OCI-LY1 (cell line): Measurements from ENCODE around the gene PTPN4.

Experiments
- H2AFZ ChIP-seq: fragments of 200-600 bp; sonication (generic), shearing (Covaris generic); 2 replicates; pipeline ENCODE4 v1.6.0; 2014; ENCODE audit warnings: antibody characterized with exemption, mild to moderate bottlenecking, low read length
- H3F3A ChIP-seq: fragments of 200-600 bp; sonication (generic), shearing (Covaris generic); 2 replicates; pipeline ENCODE4 v1.6.0; 2014; ENCODE audit warnings: mild to moderate bottlenecking, antibody characterized with exemption, low read length, moderate library complexity; ENCODE audit not compliant: insufficient read depth
- H3K27ac ChIP-seq: fragments of 200-600 bp; sonication (generic); 2 replicates; pipeline ENCODE4 v1.5.1; 2014; ENCODE audit warnings: low read length, mixed run types, mild to moderate bottlenecking, low read depth; ENCODE audit not compliant: poor library complexity, severe bottlenecking
- H3K27me3 ChIP-seq: fragments of 200-600 bp; sonication (generic); 2 replicates; pipeline ENCODE4 v1.6.0; 2014; ENCODE audit warnings: antibody characterized with exemption, mild to moderate bottlenecking, low read length, moderate library complexity; ENCODE audit not compliant: insufficient read depth
- H3K36me3 ChIP-seq: fragments of 200-600 bp; sonication (generic); 2 replicates; pipeline ENCODE4 v1.6.1; 2014; ENCODE audit warnings: mild to moderate bottlenecking, antibody characterized with exemption, low read length, moderate library complexity, mixed read lengths; ENCODE audit not compliant: insufficient read depth
- H3K4me1 ChIP-seq: fragments of 200-600 bp; sonication (generic); 2 replicates; pipeline ENCODE4 v1.5.1; 2014; ENCODE audit warnings: mild to moderate bottlenecking, low read length, moderate library complexity; ENCODE audit not compliant: insufficient read depth, severe bottlenecking
- H3K4me2 ChIP-seq: fragments of 200-600 bp; sonication (generic), shearing (Covaris generic); 2 replicates; pipeline ENCODE4 v1.6.1; 2014; ENCODE audit warnings: low read length
- H3K4me3 ChIP-seq: fragments of 200-600 bp; sonication (generic); 2 replicates; pipeline ENCODE4 v1.5.1; 2014; ENCODE audit warnings: low read length, low read depth, mild to moderate bottlenecking, mixed read lengths; ENCODE audit not compliant: poor library complexity, severe bottlenecking
- H3K79me2 ChIP-seq: fragments of 200-600 bp; shearing (Covaris generic); 2 replicates; pipeline ENCODE4 v1.6.1; 2016; ENCODE audit warnings: mixed run types, low read length, mixed read lengths; ENCODE audit not compliant: insufficient read depth
- H3K9ac ChIP-seq: fragments of 200-600 bp; sonication (generic), shearing (Covaris generic); 2 replicates; pipeline ENCODE4 v1.6.1; 2014; ENCODE audit warnings: mild to moderate bottlenecking, low read length, mixed read lengths
- H3K9me2 ChIP-seq: fragments of 200-600 bp; sonication (generic), shearing (Covaris generic); 2 replicates; pipeline ENCODE4 v1.6.1; 2014; ENCODE audit warnings: low read depth, mild to moderate bottlenecking, low read length, mixed read lengths
- H3K9me3 ChIP-seq: fragments of 200-600 bp; shearing (Covaris generic); 2 replicates; pipeline ENCODE4 v1.6.1; 2014; ENCODE audit warnings: low read length, mixed read lengths
- H4K20me1 ChIP-seq: fragments of 200-600 bp; sonication (generic), shearing (Covaris generic); 2 replicates; pipeline ENCODE4 v1.6.0; 2016; ENCODE audit warnings: mild to moderate bottlenecking, low read length; ENCODE audit not compliant: insufficient read depth
- EZH2 ChIP-seq: fragments of 200-600 bp; sonication (generic), shearing (Covaris generic); IDR thresholded peaks from 2 replicates; pipeline ENCODE4 v1.8.0; 2017; ENCODE audit warnings: borderline replicate concordance, mixed run types, mild to moderate bottlenecking, antibody characterized with exemption, low read length, moderate library complexity, mixed read lengths
- TF ChIP-seq, protein P1 (sequence below): fragments of 200-600 bp; sonication (generic), shearing (Covaris generic); IDR thresholded peaks from 2 replicates; pipeline ENCODE4 v1.5.1; 2017; ENCODE audit warnings: mild to moderate bottlenecking, antibody characterized with exemption, low read length, moderate library complexity, mixed read lengths

Gene PTPN4

DNA sequence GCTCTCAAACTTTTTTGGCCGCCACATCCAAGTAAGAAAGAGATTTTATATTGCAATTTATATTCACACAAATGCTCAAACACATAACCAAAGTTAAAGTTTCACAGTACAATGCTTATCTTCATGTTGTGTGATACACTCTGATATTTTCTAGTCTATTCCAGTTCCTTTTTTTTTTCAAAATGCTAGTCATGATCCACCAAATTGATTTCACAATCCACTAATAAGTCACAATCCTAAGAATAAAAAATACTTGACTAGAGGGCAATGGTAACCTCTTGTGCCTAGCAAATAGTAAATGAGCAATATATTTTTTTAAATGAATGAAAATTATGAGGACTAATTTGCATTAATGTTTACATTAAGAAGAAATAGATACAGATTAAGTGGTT is 5.8 kb upstream of the PTPN4 start:
- H3K27ac ChIP-seq: no peak overlapping the region
- H3K9me2 ChIP-seq: no peaks in the 10 kb centered on the region
- H2AFZ ChIP-seq: no peak overlapping the region
- H3K4me3 ChIP-seq: no peak overlapping the region
- H4K20me1 ChIP-seq: no peaks in the 10 kb centered on the region
- H3K79me2 ChIP-seq: no peaks in the 10 kb centered on the region
- no peaks in the 10 kb centered on the region for H3K27me3 ChIP-seq
- no peak overlapping the region for H3K9ac ChIP-seq
- H3K4me2 ChIP-seq: no peak overlapping the region
- no peaks in the 10 kb centered on the region for H3K4me1 ChIP-seq
- no peaks in the 10 kb centered on the region for H3K36me3 ChIP-seq
- no peaks in the 10 kb centered on the region for H3K9me3 ChIP-seq
- no peaks in the 10 kb centered on the region for H3F3A ChIP-seq
- TF ChIP-seq, protein P1, sequence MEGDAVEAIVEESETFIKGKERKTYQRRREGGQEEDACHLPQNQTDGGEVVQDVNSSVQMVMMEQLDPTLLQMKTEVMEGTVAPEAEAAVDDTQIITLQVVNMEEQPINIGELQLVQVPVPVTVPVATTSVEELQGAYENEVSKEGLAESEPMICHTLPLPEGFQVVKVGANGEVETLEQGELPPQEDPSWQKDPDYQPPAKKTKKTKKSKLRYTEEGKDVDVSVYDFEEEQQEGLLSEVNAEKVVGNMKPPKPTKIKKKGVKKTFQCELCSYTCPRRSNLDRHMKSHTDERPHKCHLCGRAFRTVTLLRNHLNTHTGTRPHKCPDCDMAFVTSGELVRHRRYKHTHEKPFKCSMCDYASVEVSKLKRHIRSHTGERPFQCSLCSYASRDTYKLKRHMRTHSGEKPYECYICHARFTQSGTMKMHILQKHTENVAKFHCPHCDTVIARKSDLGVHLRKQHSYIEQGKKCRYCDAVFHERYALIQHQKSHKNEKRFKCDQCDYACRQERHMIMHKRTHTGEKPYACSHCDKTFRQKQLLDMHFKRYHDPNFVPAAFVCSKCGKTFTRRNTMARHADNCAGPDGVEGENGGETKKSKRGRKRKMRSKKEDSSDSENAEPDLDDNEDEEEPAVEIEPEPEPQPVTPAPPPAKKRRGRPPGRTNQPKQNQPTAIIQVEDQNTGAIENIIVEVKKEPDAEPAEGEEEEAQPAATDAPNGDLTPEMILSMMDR: no peak
- TF ChIP-seq EZH2: no peak

DNA sequence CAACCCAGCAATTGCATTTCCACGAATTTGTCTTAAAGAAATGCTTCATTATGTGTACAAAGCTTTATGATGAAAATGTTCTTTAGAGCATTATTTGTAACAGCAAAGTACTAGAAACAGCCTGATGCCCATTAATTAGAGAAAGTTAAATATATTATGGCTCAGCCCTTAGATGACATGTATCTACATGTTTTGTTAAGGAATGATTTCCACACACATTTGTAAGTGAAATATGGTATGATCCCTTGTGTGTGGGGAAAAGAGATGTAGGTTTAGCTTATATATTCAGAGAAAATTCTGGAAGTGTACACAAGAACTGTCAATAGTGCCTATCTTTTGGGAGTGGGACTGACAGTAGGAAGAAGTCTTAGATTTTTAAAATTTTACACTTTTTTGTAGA is 3.8 kb upstream of the PTPN4 start:
- Histone ChIP-seq H3K4me1 (peaks cover 5% of the 10 kb centered on the region), H3K27me3 (no peaks in the 10 kb centered on the region), H3K4me2 (no peak overlapping the region), H3K9me2 (no peaks in the 10 kb centered on the region), H3K4me3 (no peak overlapping the region), H3F3A (no peaks in the 10 kb centered on the region), H3K9ac (no peak overlapping the region), H4K20me1 (no peaks in the 10 kb centered on the region), H2AFZ (no peak overlapping the region), H3K27ac (no peak overlapping the region), H3K79me2 (no peaks in the 10 kb centered on the region), H3K36me3 (no peaks in the 10 kb centered on the region), H3K9me3 (no peaks in the 10 kb centered on the region)
- no peak for TF ChIP-seq EZH2
- TF ChIP-seq, protein P1: no peak

DNA sequence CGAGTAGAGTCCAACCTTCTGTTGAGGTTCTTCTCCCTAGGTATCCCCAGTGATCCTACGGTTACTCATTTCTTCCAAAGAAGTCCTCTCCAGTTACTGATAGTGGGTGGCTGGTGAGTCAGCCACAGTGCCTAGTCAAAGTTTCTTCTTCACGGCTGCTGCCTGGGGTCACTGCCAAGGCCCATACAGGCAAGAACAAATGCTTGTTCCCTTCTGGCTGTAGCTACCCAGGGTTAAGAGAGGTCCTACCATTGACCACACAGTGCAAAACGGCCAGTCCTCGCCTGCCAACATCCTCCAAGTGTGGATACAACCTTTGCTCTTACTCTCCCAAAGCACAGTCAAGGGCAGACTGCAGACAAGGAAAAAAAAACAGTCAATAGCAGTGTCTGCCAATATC is 2.9 kb upstream of the PTPN4 start:
- H3K27ac ChIP-seq: no peak overlapping the region
- no peak overlapping the region for H3K4me3 ChIP-seq
- no peaks in the 10 kb centered on the region for H3K9me3 ChIP-seq
- H3F3A ChIP-seq: no peaks in the 10 kb centered on the region
- no peak overlapping the region for H3K4me2 ChIP-seq
- no peaks in the 10 kb centered on the region for H3K79me2 ChIP-seq
- H4K20me1 ChIP-seq: no peaks in the 10 kb centered on the region
- no peaks in the 10 kb centered on the region for H3K27me3 ChIP-seq
- H3K9ac ChIP-seq: no peak overlapping the region
- no peaks in the 10 kb centered on the region for H3K9me2 ChIP-seq
- TF ChIP-seq, protein P1: no peak
- no peak for TF ChIP-seq EZH2
- H2AFZ ChIP-seq: no peak overlapping the region
- H3K36me3 ChIP-seq: no peaks in the 10 kb centered on the region
- peaks cover 15% of the 10 kb centered on the region for H3K4me1 ChIP-seq
